GM12874 (cell line): ENCODE results near the gene ESRRA.

Experiments used
- CTCF ChIP-seq: IDR thresholded peaks from 2 replicates; pipeline ENCODE4 v1.5.1; 2011; ENCODE audit warnings: low read depth, mild to moderate bottlenecking, control low read depth, low read length, moderate library complexity; ENCODE audit not compliant: insufficient read depth

The ESRRA gene

DNA sequence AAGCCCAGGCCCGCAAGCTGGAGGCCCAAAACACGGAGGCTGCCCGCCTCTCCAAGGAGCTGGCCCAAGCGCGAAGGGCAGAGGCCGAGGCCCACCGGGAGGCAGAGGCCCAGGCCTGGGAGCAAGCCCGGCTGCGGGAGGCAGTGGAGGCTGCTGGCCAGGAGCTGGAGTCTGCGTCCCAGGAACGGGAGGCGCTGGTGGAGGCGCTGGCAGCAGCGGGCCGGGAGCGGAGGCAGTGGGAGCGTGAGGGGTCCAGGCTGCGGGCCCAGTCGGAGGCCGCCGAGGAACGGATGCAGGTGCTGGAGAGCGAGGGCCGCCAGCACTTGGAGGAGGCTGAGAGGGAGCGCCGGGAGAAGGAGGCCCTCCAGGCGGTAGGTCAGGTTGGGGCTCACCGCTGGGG is 39.5 kb downstream of the ESRRA start:
- no peak for TF ChIP-seq CTCF

- no peak for TF ChIP-seq CTCF
These were observed 42.0 kb downstream of the ESRRA start for GRCh38 chr11:64347193-64347867.

- TF ChIP-seq CTCF, result no peak
These were observed 43.2 kb downstream of the ESRRA start for GRCh38 chr11:64348383-64349024.

- TF ChIP-seq CTCF, result no peak
These were observed 43.7 kb downstream of the ESRRA start for GRCh38 chr11:64349025-64349387.

GRCh38 chr11:64349404-64349803 is 44.1 kb downstream of the ESRRA start:
- TF ChIP-seq CTCF, result no peak

GRCh38 chr11:64351136-64351631 is 45.9 kb downstream of the ESRRA start:
- no peak for TF ChIP-seq CTCF

DNA sequence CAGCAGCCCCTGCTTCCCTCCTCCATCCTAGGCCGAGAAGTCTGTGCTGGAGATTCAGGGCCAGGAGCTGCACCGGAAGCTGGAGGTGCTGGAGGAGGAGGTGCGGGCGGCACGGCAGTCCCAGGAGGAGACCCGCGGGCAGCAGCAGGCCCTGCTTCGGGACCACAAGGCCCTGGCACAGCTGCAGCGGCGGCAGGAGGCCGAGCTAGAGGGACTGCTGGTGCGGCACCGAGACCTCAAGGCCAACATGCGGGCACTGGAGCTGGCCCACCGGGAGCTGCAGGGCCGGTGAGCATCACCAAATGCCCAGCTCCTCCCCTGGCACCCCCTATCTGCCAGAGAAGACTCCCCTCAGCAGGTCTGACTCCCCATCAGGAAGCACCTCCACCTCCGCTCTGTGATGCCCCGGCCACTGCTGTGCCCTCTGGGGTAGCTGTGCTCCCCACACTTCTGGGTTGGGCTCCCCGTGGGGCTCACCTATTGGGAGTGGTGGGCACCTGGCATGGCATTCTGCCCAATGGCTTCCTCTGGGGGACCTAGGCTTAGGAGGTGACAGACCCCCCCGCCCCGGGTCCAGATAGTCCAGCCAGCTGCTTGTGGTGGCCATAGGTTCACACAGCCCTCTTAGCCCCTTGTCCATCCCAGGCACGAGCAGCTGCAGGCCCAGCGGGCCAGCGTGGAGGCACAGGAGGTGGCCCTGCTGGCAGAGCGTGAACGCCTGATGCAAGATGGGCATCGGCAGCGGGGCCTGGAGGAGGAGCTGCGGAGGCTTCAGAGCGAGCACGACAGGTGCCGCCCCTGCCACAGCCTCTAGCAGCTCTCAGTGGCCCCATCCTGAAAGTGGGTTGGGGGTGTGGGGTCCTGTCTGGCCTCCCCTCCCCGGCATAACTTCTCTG is 47.0 kb downstream of the ESRRA start:
- TF ChIP-seq CTCF, result no peak
